Measurements from ENCODE around the gene TMA7.

DNA sequence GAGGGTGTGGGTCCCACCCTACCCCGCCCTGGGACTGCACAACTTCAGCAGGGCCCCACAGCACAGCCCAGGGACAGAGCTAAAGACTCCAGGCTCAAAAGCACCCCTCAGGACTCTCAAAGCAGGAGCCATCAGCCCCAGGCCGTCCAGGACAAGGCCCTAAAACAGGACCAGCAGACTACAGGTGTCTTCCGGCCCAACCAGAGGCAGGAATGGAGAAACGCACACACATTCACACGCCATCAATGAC is 32.5 kb downstream of the TMA7 start:
- TF ChIP-seq EZH2 (IDR thresholded peaks at IDR 0.05; ENCODE audit: low read length, missing control alignments), result no peak
- peak in 1 of 2 donors; percentile 12 for TF ChIP-seq CTCF (conservative IDR thresholded peaks at IDR 0.05 in 1 of 2, IDR thresholded peaks at IDR 0.05 in 1 of 2; ENCODE audit: low read depth in 1 of 2, low read length in 2 of 2)
